Liver (tissue), 9 donors: ENCODE results near the gene TUBGCP2. TPM values are rescaled to one million over a fixed set of nuclear protein-coding genes. Genes with fewer than 3 reads are reported as not detected.

Experiments used
- DNase-seq: peaks from one replicate; pipeline ENCODE4 v3.0.0-alpha.2; 2017; ENCODE audit warnings: low spot score
- H3K27ac ChIP-seq, 2 donors: one replicate each; pipeline ENCODE4 v1.7.0; 2013; ENCODE audit warnings: inconsistent platforms in 2 of 2, low read length in 2 of 2, control low read depth in 1 of 2, low read depth in 1 of 2, mild to moderate bottlenecking in 1 of 2
- H3K27me3 ChIP-seq, 4 donors: one replicate each; pipeline versions ENCODE4 v1.6.1 to v1.7.0; 2013; ENCODE audit warnings: low read length in 3 of 4, inconsistent platforms in 1 of 4, mild to moderate bottlenecking in 1 of 4, moderate library complexity in 1 of 4; ENCODE audit not compliant: control insufficient read depth in 4 of 4, insufficient read depth in 4 of 4
- H3K36me3 ChIP-seq, 4 donors: one replicate each; pipeline versions ENCODE4 v1.6.1 to v1.7.0; 2013; ENCODE audit warnings: low read length in 3 of 4, mild to moderate bottlenecking in 3 of 4, low read depth in 1 of 4, moderate library complexity in 1 of 4; ENCODE audit not compliant: control insufficient read depth in 4 of 4, insufficient read depth in 3 of 4
- H3K4me1 ChIP-seq, 4 donors: one replicate each; pipeline versions ENCODE4 v1.6.1 to v1.7.0; 2013; ENCODE audit warnings: low read length in 3 of 4, mild to moderate bottlenecking in 3 of 4, moderate library complexity in 1 of 4; ENCODE audit not compliant: control insufficient read depth in 4 of 4, insufficient read depth in 4 of 4
- H3K4me3 ChIP-seq, 3 donors: one replicate each; pipeline versions ENCODE4 v1.6.1 to v1.7.0; 2013; ENCODE audit warnings: low read length in 3 of 3, control low read depth in 1 of 3, low read depth in 1 of 3, mild to moderate bottlenecking in 1 of 3
- H3K9ac ChIP-seq, 2 donors: one replicate each; pipeline ENCODE4 v1.7.0; 2013; ENCODE audit warnings: low read length in 2 of 2, mild to moderate bottlenecking in 2 of 2, moderate library complexity in 2 of 2, control low read depth in 1 of 2, low read depth in 1 of 2
- H3K9me3 ChIP-seq, 4 donors: one replicate each; pipeline versions ENCODE4 v1.6.1 to v1.7.0; 2013; ENCODE audit warnings: low read length in 3 of 4; ENCODE audit not compliant: control insufficient read depth in 4 of 4
- EGR1 ChIP-seq, 2 donors: IDR thresholded peaks; 2 replicates each; pipeline ENCODE4 v1.6.1; 2016 to 2018; ENCODE audit warnings: antibody characterized with exemption in 2 of 2, low read depth in 2 of 2
- FOXA1 ChIP-seq: IDR thresholded peaks from 2 replicates; pipeline ENCODE4 v1.6.1; 2016; ENCODE audit warnings: antibody characterized with exemption
- FOXA2 ChIP-seq: IDR thresholded peaks from 2 replicates; pipeline ENCODE4 v1.6.1; 2016; ENCODE audit warnings: antibody characterized with exemption
- GABPA ChIP-seq, 2 donors: IDR thresholded peaks in 1 of 2; conservative IDR thresholded peaks in 1 of 2; 2 replicates each; pipeline ENCODE4 v1.6.1; 2016; ENCODE audit warnings: antibody characterized with exemption in 2 of 2, mild to moderate bottlenecking in 1 of 2, moderate library complexity in 1 of 2
- HNF4A ChIP-seq, 2 donors: conservative IDR thresholded peaks; 2 replicates each; pipeline ENCODE4 v1.6.1; 2016; ENCODE audit warnings: antibody characterized with exemption in 2 of 2, mild to moderate bottlenecking in 2 of 2
- HNF4G ChIP-seq: IDR thresholded peaks from 2 replicates; pipeline ENCODE4 v1.6.1; 2016; ENCODE audit warnings: antibody characterized with exemption
- JUND ChIP-seq, 2 donors: IDR thresholded peaks; 2 replicates each; pipeline ENCODE4 v1.6.1; 2016; ENCODE audit warnings: antibody characterized with exemption in 2 of 2
- NR2F2 ChIP-seq: IDR thresholded peaks from 2 replicates; pipeline ENCODE4 v1.6.1; 2016; ENCODE audit warnings: antibody characterized with exemption
- RAD21 ChIP-seq, 2 donors: IDR thresholded peaks; 2 replicates each; pipeline ENCODE4 v1.6.1; 2016; ENCODE audit warnings: antibody characterized with exemption in 2 of 2, mild to moderate bottlenecking in 2 of 2
- RXRA ChIP-seq, 2 donors: IDR thresholded peaks; 2 replicates each; pipeline ENCODE4 v1.6.1; 2017 to 2018; ENCODE audit warnings: antibody characterized with exemption in 2 of 2, mild to moderate bottlenecking in 1 of 2
- SP1 ChIP-seq: IDR thresholded peaks from 2 replicates; pipeline ENCODE4 v1.6.1; 2018; ENCODE audit warnings: antibody characterized with exemption, mild to moderate bottlenecking
- TAF1 ChIP-seq: conservative IDR thresholded peaks from 2 replicates; pipeline ENCODE4 v1.6.1; 2016; ENCODE audit warnings: antibody characterized with exemption, mild to moderate bottlenecking
- YY1 ChIP-seq: IDR thresholded peaks from 2 replicates; pipeline ENCODE4 v1.6.1; 2016; ENCODE audit warnings: antibody characterized with exemption, mild to moderate bottlenecking
- WGBS: extraction: QIAGEN DNeasy Blood & Tissue Kit; methylation state at CpG from one replicate; pipeline ENCODE4 v1.1.7; 2013; 5-methylcytosine and 5-hydroxymethylcytosine counted together
- polyA plus RNA-seq, 2 donors: library from polyadenylated mRNA; stranded (reverse) in 1 of 2; unstranded in 1 of 2; fragments of 200-250 nt in 1 of 2; fragments of >200 nt in 1 of 2; fragmentation: Nextera tagmentation in 1 of 2; extraction: Ambion mirVana in 1 of 2; gene quantifications; one replicate each; pipeline versions ENCODE4 v1.2.1 to v1.2.3, GENCODE V29; 2013 to 2015
- total RNA-seq, 2 donors: library from RNA; depleted of rRNA; stranded (reverse); fragments of >200 nt; gene quantifications; one replicate each; pipeline ENCODE4 v1.2.3, GENCODE V29; 2014
- TF ChIP-seq, protein P1 (sequence below): IDR thresholded peaks from 2 replicates; pipeline ENCODE4 v1.6.1; 2016; ENCODE audit warnings: antibody characterized with exemption
- TF ChIP-seq, protein P2 (sequence below): IDR thresholded peaks from 2 replicates; pipeline ENCODE4 v1.6.1; 2016; ENCODE audit warnings: antibody characterized with exemption
- TF ChIP-seq, protein P3 (sequence below): fragments of 150-350 bp; IDR thresholded peaks from 2 replicates; pipeline ENCODE4 v1.5.1; 2017; ENCODE audit warnings: improper control_type of control experiment, low read depth, low read length; ENCODE audit not compliant: missing input control
- TF ChIP-seq, protein P4 (sequence below): IDR thresholded peaks from 2 replicates; pipeline ENCODE4 v1.6.1; 2016; ENCODE audit warnings: antibody characterized with exemption
- TF ChIP-seq, protein P5 (sequence below): IDR thresholded peaks from 2 replicates; pipeline ENCODE4 v1.6.1; 2016; ENCODE audit warnings: antibody characterized with exemption, mild to moderate bottlenecking
- donor health status: healthy.
- donor health status: healthy.
- donor health status: healthy.
- donor health status: healthy.
- donor health status: healthy.

TUBGCP2 gene
- total and polyA plus RNA-seq, 4 donors = 18.8 to 32.4 (median 27.6) TPM

DNA sequence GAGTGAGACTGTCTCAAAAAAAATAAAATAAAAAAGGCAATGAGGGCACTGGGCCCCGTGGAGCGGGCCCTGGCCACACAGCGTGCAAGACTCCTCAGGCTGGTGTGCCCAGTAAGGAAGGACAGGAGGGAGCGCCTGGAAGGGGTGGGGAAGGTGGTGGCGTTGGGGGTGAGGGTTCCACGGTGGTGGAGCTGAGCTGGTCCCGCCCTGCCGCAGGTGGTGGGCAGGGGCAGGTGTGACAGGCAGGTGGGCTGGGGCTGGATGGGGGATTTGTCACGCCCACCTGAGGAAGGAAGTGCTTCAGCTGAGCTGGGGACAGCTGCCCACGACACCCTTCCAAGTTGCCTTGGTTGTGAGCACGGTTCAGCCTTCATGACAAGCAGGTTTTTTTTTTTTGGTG is 37.7 kb upstream of the TUBGCP2 start:
- no peak overlapping the region for H3K4me3 ChIP-seq
- no peaks in the 10 kb centered on the region for H3K36me3 ChIP-seq
- H3K9ac ChIP-seq = no peak overlapping the region
- DNase-seq = no peak
- peaks cover 20 to 49% (median 33%) of the 10 kb centered on the region in 4 donors for H3K4me1 ChIP-seq
- WGBS = 60% methylated on average over 11 of the region's 11 CpGs
- H3K9me3 ChIP-seq = no peaks in the 10 kb centered on the region
- H3K27me3 ChIP-seq = no peaks in the 10 kb centered on the region
- TF ChIP-seq, protein P1, sequence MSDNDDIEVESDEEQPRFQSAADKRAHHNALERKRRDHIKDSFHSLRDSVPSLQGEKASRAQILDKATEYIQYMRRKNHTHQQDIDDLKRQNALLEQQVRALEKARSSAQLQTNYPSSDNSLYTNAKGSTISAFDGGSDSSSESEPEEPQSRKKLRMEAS = no peak
- no peak overlapping the region for H3K27ac ChIP-seq

DNA sequence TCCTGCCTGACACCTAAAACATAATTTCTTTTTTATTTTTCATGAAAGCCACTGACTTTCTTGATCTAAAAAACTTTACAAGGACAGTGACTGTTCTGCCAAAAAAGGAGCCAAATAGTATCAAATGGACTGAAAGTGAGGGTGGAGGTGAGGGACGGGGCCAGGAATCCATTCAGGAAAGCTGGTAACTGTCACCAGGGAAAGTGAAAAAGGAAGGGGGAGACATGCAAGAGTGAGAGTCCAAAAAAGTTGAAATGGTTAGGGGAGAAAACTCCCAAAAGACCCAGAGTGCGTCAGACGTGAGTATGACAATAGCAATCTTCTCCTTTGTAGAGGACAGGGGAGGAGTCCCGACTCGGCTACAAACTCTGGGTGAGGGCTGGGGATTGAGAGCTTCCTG is 35.6 kb upstream of the TUBGCP2 start:
- 69% methylated on average over 5 of the region's 5 CpGs for WGBS
- Histone ChIP-seq H3K27me3 (peaks cover 0 to 2% (median 0%) of the 10 kb centered on the region in 4 donors), H3K4me3 (no peak overlapping the region), H3K36me3 (no peaks in the 10 kb centered on the region), H3K9me3 (no peaks in the 10 kb centered on the region), H3K27ac (no peak overlapping the region), H3K9ac (no peak overlapping the region), H3K4me1 (peaks cover 1 to 27% (median 16%) of the 10 kb centered on the region in 4 donors)
- DNase-seq = no peak
- TF ChIP-seq HNF4G = no peak
- TF ChIP-seq, protein P2, sequence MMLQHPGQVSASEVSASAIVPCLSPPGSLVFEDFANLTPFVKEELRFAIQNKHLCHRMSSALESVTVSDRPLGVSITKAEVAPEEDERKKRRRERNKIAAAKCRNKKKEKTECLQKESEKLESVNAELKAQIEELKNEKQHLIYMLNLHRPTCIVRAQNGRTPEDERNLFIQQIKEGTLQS = no peak
- TF ChIP-seq, protein P3, sequence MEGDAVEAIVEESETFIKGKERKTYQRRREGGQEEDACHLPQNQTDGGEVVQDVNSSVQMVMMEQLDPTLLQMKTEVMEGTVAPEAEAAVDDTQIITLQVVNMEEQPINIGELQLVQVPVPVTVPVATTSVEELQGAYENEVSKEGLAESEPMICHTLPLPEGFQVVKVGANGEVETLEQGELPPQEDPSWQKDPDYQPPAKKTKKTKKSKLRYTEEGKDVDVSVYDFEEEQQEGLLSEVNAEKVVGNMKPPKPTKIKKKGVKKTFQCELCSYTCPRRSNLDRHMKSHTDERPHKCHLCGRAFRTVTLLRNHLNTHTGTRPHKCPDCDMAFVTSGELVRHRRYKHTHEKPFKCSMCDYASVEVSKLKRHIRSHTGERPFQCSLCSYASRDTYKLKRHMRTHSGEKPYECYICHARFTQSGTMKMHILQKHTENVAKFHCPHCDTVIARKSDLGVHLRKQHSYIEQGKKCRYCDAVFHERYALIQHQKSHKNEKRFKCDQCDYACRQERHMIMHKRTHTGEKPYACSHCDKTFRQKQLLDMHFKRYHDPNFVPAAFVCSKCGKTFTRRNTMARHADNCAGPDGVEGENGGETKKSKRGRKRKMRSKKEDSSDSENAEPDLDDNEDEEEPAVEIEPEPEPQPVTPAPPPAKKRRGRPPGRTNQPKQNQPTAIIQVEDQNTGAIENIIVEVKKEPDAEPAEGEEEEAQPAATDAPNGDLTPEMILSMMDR = no peak
- no peak for TF ChIP-seq EGR1 (IDR thresholded peaks at IDR 0.05; ENCODE audit: low read depth in 2 of 2)
- TF ChIP-seq HNF4A (conservative IDR thresholded peaks at IDR 0.05) = no peak

DNA sequence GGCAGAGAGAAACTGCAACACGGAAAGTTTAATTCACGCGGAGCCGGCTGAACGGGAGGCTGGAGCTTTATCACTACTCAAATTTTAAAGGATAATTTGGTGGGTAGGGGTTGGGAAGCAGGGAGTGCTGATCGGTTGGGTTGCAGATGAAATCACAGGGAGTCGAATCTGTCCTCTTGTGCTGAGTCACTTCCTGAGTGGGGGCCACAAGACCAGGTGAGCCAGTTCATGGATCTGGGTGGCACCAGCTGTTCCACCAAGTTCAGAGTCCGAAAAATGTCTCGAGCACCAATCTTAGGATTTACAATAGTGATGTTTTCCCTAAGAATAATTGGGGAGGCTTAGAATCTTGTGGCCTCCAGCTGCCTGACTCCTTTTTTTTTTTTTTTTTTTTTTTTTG is 34.9 kb upstream of the TUBGCP2 start:
- TF ChIP-seq FOXA2 (no peak), RXRA (IDR thresholded peaks at IDR 0.05) (no peak), NR2F2 (no peak), EGR1 (IDR thresholded peaks at IDR 0.05; ENCODE audit: low read depth in 2 of 2) (no peak), HNF4A (conservative IDR thresholded peaks at IDR 0.05) (no peak), YY1 (no peak), GABPA (IDR thresholded peaks at IDR 0.05 in 1 of 2, conservative IDR thresholded peaks at IDR 0.05 in 1 of 2) (no peak), JUND (IDR thresholded peaks at IDR 0.05) (no peak), FOXA1 (no peak), RAD21 (IDR thresholded peaks at IDR 0.05) (no peak), HNF4G (no peak), SP1 (no peak), TAF1 (no peak)
- TF ChIP-seq, protein P2 = no peak
- TF ChIP-seq, protein P3 = no peak
- TF ChIP-seq, protein P4, sequence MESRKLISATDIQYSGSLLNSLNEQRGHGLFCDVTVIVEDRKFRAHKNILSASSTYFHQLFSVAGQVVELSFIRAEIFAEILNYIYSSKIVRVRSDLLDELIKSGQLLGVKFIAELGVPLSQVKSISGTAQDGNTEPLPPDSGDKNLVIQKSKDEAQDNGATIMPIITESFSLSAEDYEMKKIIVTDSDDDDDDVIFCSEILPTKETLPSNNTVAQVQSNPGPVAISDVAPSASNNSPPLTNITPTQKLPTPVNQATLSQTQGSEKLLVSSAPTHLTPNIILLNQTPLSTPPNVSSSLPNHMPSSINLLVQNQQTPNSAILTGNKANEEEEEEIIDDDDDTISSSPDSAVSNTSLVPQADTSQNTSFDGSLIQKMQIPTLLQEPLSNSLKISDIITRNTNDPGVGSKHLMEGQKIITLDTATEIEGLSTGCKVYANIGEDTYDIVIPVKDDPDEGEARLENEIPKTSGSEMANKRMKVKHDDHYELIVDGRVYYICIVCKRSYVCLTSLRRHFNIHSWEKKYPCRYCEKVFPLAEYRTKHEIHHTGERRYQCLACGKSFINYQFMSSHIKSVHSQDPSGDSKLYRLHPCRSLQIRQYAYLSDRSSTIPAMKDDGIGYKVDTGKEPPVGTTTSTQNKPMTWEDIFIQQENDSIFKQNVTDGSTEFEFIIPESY = no peak
- TF ChIP-seq, protein P5, sequence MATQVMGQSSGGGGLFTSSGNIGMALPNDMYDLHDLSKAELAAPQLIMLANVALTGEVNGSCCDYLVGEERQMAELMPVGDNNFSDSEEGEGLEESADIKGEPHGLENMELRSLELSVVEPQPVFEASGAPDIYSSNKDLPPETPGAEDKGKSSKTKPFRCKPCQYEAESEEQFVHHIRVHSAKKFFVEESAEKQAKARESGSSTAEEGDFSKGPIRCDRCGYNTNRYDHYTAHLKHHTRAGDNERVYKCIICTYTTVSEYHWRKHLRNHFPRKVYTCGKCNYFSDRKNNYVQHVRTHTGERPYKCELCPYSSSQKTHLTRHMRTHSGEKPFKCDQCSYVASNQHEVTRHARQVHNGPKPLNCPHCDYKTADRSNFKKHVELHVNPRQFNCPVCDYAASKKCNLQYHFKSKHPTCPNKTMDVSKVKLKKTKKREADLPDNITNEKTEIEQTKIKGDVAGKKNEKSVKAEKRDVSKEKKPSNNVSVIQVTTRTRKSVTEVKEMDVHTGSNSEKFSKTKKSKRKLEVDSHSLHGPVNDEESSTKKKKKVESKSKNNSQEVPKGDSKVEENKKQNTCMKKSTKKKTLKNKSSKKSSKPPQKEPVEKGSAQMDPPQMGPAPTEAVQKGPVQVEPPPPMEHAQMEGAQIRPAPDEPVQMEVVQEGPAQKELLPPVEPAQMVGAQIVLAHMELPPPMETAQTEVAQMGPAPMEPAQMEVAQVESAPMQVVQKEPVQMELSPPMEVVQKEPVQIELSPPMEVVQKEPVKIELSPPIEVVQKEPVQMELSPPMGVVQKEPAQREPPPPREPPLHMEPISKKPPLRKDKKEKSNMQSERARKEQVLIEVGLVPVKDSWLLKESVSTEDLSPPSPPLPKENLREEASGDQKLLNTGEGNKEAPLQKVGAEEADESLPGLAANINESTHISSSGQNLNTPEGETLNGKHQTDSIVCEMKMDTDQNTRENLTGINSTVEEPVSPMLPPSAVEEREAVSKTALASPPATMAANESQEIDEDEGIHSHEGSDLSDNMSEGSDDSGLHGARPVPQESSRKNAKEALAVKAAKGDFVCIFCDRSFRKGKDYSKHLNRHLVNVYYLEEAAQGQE = no peak
- peaks cover 0 to 3% (median under 1%) of the 10 kb centered on the region in 4 donors for H3K27me3 ChIP-seq
- no peak for DNase-seq
- no peaks in the 10 kb centered on the region for H3K9me3 ChIP-seq
- 63% methylated on average over 9 of the region's 9 CpGs for WGBS
- no peak overlapping the region for H3K9ac ChIP-seq
- no peak overlapping the region for H3K27ac ChIP-seq
- H3K36me3 ChIP-seq = no peaks in the 10 kb centered on the region
- no peak overlapping the region for H3K4me3 ChIP-seq
- H3K4me1 ChIP-seq = peaks cover 0 to 21% (median 13%) of the 10 kb centered on the region in 4 donors
